HG02852 (cell line): ENCODE measurements around the gene FAM20B.
A peak's percentile ranks its signal among the peaks of the same experiment; 100 is the strongest.
"Not testable (repeated sequence)": the region's sequence is repeated elsewhere in the genome, so short reads cannot be mapped to it uniquely, and the experiment has no call there.

Experiments
- ATAC-seq: cut with Tn5 transposase; IDR thresholded peaks from one replicate; pipeline ENCODE4 v1.9.1; 2021; ENCODE audit warnings: mild to moderate bottlenecking, moderate library complexity; ENCODE audit not compliant: unreplicated experiment

The FAM20B gene, protein sequence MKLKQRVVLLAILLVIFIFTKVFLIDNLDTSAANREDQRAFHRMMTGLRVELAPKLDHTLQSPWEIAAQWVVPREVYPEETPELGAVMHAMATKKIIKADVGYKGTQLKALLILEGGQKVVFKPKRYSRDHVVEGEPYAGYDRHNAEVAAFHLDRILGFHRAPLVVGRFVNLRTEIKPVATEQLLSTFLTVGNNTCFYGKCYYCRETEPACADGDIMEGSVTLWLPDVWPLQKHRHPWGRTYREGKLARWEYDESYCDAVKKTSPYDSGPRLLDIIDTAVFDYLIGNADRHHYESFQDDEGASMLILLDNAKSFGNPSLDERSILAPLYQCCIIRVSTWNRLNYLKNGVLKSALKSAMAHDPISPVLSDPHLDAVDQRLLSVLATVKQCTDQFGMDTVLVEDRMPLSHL

GRCh38 chr1:179025125-179025974, at the start of gene FAM20B:
Gene FAM20B, plus strand, starts transcription at chr1:179025894. Its CDS starts 17,954 bp downstream, at chr1:179043848.
- peak; percentile 85 for ATAC-seq

DNA sequence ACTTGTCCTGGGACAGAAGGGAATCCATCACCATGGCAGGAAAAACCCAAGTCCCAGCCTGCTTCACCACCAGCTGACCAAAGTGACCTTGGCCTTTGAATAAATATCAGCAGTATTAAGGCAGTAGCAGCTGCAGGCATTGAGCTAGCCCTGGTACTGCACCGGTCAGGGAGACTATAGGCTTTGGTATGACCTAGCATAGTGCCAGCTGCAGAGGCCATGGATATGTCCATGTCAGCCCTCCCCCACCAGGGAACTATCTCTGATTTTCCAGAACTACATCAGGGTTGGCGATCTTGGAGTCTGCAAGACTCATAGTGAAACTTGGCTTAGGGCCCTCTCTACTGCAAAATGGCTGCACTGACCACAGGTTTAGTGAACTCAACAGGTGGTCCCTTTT, 49.2 kb upstream of the FAM20B start:
- ATAC-seq, result no peak

DNA sequence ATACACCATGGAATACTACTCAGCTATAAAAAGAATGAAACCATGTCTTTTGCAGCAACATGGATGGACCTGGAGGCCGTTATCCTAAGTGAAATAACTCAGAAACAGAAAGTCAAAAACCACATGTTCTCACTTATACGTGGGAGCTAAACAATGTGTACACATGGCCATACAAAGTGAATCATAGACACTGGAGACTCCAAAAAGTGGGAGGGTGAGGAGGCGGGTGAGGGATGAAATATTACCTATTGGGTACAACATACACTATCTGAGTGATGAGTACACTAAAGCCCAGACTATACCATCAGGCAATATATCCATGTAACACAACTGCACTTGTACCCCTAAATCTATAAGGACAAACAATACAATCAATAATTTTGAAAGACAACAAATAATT, 39.5 kb upstream of the FAM20B start:
- no peak for ATAC-seq

- ATAC-seq, result not testable (repeated sequence)
Observed at GRCh38 chr1:178988198-178988597, 37.5 kb upstream of the FAM20B start.

DNA sequence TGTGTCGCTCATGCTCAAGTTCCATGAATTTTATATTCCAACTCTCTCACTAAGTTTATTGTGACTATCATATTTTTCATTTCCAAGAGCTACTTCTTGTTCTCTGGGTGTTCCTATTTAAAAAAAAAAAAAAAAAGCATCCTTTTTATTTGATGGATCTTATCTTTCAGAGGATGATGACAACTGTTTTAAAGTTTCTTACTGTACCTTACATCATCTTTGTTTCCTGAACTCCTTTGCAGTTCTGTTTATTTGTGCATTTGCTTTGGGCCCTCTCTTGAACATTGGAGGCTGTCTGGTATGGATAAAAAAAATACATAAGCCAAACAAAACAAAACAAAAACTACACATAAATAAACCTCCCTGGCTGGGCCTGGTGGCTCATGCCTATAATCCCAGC, 32.1 kb upstream of the FAM20B start:
- no peak for ATAC-seq

DNA sequence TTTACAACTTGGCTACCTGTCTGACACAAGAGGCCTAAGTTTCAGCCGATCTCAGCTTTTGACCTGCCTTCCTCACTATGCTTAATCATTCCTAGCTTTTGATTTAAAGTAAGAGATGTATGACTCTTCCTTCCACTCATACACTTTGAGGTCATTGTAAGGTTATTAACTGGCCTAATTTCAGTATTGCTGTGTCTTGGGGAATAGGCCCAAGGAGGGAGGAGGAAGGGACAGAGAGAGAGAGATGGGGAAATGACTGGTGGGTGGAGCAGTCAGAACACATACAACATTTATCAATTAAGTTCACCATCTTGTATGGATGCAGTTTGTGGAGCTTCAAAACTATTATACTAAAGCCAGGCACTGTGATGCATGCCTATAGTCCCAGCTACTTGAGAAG, 28.3 kb upstream of the FAM20B start:
- no peak for ATAC-seq

DNA sequence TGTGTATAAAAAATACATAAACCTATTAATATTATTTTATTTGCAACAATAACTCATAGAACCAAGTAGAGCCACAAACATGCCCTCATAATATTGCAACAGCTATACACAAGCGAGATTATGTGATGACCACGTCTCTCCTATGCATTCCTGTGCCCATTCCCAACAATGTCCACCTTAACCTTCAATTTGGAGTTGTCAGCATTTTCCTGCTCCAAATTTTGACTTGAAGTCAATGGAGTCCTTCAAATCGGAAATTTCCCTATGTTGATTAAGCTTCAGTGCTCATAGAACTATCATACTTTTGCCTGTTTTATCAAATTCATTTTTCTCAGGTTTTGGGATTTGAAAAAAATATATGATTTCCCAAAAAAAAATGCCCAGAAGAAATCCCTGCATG, 27.4 kb upstream of the FAM20B start:
- no peak for ATAC-seq

DNA sequence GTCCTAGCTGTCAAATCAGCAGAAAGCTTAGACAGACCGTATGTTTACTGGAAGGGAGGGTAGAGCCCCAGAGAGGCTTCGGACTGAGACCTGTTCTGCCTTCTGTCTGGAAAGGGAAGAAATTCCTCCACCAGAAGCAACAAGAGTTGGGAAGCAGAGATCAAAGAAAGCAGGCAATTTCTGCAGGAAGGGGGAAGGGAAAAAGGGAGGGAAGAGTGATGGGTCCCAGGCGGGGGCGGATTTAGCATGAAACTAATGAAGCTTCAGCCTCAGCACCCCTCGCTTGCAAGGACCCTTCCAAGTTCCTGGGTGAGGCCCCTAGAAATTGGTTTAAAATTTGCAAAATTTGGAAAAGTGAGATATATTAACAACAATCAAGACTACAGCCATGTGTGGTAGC, 26.6 kb upstream of the FAM20B start:
- no peak for ATAC-seq

GRCh38 chr1:179001451-179001850, 24.2 kb upstream of the FAM20B start:
- no peak for ATAC-seq

- ATAC-seq, result not testable (repeated sequence)
Observed at GRCh38 chr1:179002064-179002463, 23.6 kb upstream of the FAM20B start.

- ATAC-seq, result peak; percentile 79
Observed at GRCh38 chr1:179002552-179003345, 22.9 kb upstream of the FAM20B start.

- ATAC-seq, result no peak
Observed at GRCh38 chr1:179003512-179004066, 22.1 kb upstream of the FAM20B start.

GRCh38 chr1:179007233-179007632, 18.5 kb upstream of the FAM20B start:
- no peak for ATAC-seq

GRCh38 chr1:179010671-179011070, 15.0 kb upstream of the FAM20B start:
- ATAC-seq, result no peak

DNA sequence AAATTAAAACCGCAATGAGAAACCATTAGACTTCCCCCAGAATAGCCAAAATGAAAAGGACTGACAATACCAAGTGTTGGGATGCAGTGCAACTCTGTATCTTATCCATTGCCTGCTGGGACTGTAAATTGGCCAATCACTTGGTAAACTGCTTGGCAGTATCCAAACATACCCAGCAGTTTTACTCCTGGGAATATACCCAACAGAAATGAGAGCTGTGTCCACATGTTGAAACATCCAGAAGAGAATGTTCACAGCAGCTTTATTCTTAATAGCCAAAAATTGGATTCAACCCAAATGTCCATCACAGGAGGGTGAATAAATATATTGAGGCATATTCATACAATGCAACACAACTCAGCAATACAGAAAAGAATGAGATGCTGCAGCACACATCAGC, 13.7 kb upstream of the FAM20B start:
- no peak for ATAC-seq

DNA sequence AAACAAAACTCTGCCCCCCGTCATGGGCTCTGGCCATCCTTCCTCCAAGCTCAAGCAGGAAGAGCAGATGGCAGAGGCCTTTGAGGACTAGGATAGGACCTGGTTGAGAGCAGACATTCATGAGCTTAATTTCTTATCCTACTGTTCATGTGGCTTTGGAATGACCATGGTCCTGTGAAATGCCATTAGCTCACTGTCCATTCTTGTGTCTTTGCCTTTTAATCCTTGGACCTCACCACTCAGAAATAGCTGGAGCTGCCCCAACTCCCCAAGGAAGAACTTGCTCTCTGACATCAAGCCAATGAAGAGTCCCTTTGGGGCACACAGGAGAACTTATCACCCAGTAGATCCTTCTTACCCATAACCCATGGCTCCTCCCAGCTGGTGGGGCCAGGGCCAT, 11.6 kb upstream of the FAM20B start:
- ATAC-seq, result no peak

- no peak for ATAC-seq
Observed at GRCh38 chr1:179015396-179015795, 10.3 kb upstream of the FAM20B start.

DNA sequence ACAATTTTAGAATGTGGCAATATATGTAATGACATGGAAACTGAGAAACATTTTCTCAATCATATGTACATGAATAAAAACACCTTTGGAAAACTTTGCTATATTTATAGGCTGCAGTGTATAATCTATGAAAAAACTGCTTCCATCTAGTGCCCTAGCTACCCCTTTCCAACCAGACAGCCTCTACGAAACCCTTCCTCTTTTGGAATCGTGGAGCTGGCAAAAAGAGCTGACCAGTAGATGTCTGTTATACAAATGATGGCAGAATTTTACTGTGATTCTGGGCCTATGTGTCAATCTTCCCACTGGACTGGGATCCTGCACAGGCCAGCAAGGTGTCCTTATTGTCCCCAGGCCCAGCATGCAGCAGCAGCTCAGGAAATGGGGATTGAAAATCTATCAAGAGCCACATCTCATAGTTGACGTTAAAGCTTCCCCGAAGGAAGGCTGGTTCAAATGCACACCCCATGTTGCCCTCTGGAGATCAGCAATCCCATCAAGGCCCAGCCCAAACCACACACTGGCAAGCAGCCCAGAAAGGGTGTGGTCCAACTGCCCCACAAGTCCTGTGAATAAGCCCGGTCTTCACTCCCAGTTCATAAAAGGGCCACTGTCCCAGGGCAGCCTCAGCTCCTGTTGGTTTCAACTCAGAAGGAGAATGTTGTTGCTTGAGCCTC, 8.8 kb upstream of the FAM20B start:
- no peak for ATAC-seq

DNA sequence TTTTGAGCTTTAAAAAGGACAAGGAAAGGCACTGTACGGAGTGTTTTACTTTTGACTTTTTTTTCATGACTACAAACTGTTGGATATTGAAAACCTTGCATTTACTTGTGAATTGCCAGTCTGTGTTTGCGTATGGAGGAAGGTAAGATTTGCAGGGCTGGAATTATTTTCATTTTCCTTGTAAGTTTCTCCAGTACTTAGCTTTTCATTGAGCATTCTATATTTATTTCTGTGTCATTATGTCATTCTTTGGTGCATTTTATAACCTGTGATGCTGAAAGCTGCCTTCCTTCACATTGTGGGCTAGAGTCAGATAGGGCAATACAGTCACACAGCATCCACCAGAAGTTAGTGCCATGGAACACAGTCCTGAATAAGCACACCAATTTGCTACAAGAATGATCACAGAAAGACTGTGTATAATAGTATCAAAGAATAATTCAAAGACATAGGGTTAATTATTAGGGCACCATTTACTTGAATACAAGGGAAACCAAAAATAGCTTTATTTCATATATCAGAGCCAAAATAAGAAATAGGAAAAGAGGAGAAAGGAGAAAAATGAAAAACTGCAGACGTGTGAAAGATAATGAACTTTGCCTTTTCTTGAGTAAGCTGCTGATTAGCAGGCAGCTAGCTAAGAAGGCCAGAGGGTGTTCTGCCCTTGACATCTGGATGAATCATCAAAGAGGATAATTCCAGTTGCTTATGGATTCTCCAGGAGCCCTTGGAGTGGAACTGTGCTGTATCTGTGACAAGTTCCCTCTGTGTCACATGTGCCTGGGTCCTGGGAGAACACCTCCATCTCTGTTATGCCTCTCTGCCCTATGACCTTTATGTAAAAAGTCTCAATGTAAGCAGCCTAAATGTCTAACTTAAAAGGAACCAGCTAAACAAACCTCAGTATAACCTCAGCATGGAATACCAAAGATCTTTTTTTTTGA, 8.0 kb upstream of the FAM20B start:
- no peak for ATAC-seq
